ENCODE results near the gene ECM1. TPM values are rescaled to one million over a fixed set of nuclear protein-coding genes. Genes with fewer than 3 reads are reported as not detected.

The ECM1 gene
- total RNA-seq, 1 experiment from 2014 or later = 10.3 TPM

- no peak for TF ChIP-seq EZH2 (IDR thresholded peaks at IDR 0.05; ENCODE audit: low read depth)
- TF ChIP-seq CTCF (conservative IDR thresholded peaks at IDR 0.05) = no peak
- POLR2A ChIA-PET (ENCODE audit: unreplicated experiment) = interaction anchor here (0.7 kb wide), 2 partner anchors 276 to 653 kb away, joined by 7 to 8 read pairs; no protein-coding TSS in a partner anchor
- intact Hi-C loops (cut with micrococcal nuclease; ENCODE audit: unreplicated experiment) = no loop called here
- no peaks in the 10 kb centered on the region for H3K9me2 ChIP-seq (ENCODE audit: insufficient read depth)
- peaks cover 3% of the 10 kb centered on the region; the same call in 1 of the 2 replicates for H3K4me1 ChIP-seq (replicated peaks; ENCODE audit: insufficient read depth)
- no peaks in the 10 kb centered on the region for H3K27me3 ChIP-seq (ENCODE audit: insufficient read depth, low read depth)
- H2AFZ ChIP-seq = no peak overlapping the region
- H3K4me3 ChIP-seq = no peak overlapping the region
- no TSS peak for BruUV-seq (replicated peaks)
- CTCF ChIA-PET = no interaction called here
- peaks cover 11% of the 10 kb centered on the region; the same call in 1 of the 2 replicates for H3K36me3 ChIP-seq (ENCODE audit: low read depth)
- no peaks in the 10 kb centered on the region for H3K79me2 ChIP-seq (ENCODE audit: low read depth)
- no peaks in the 10 kb centered on the region for H3K9me3 ChIP-seq (ENCODE audit: insufficient read depth, low read depth)
- DNase-seq = no peak
- H4K20me1 ChIP-seq (ENCODE audit: insufficient read depth) = no peaks in the 10 kb centered on the region
- H3F3A ChIP-seq (ENCODE audit: insufficient read depth, low read depth) = peaks cover 22% of the 10 kb centered on the region
- H3K4me2 ChIP-seq = no peak overlapping the region
- H3K27ac ChIP-seq = no peak overlapping the region
Measured at GRCh38 chr1:150474869-150475268, 33.0 kb upstream of the ECM1 start.

GRCh38 chr1:150476754-150477153 is 31.2 kb upstream of the ECM1 start:
- no peaks in the 10 kb centered on the region; the same call in 1 of the 2 replicates for H3K36me3 ChIP-seq (ENCODE audit: low read depth)
- H3K27ac ChIP-seq = no peak overlapping the region
- peaks cover 3% of the 10 kb centered on the region; the same call in 1 of the 2 replicates for H3K4me1 ChIP-seq (replicated peaks; ENCODE audit: insufficient read depth)
- no peak for DNase-seq
- H3K9me3 ChIP-seq (ENCODE audit: insufficient read depth, low read depth) = no peaks in the 10 kb centered on the region
- no TSS peak for BruUV-seq (replicated peaks)
- H3K27me3 ChIP-seq (ENCODE audit: insufficient read depth, low read depth) = no peaks in the 10 kb centered on the region
- no peaks in the 10 kb centered on the region for H4K20me1 ChIP-seq (ENCODE audit: insufficient read depth)
- H3K4me3 ChIP-seq = no peak overlapping the region
- intact Hi-C loops (cut with micrococcal nuclease; ENCODE audit: unreplicated experiment) = no loop called here
- H3K79me2 ChIP-seq (ENCODE audit: low read depth) = no peaks in the 10 kb centered on the region
- peaks cover 22% of the 10 kb centered on the region for H3F3A ChIP-seq (ENCODE audit: insufficient read depth, low read depth)
- H3K9me2 ChIP-seq (ENCODE audit: insufficient read depth) = no peaks in the 10 kb centered on the region
- POLR2A ChIA-PET (ENCODE audit: unreplicated experiment) = no interaction called here
- no peak overlapping the region for H2AFZ ChIP-seq
- TF ChIP-seq CTCF (conservative IDR thresholded peaks at IDR 0.05) = no peak
- TF ChIP-seq EZH2 (IDR thresholded peaks at IDR 0.05; ENCODE audit: low read depth) = no peak
- CTCF ChIA-PET = no interaction called here
- H3K4me2 ChIP-seq = no peak overlapping the region

GRCh38 chr1:150477320-150477719 is 30.6 kb upstream of the ECM1 start:
- Histone ChIP-seq H3K9me2 (ENCODE audit: insufficient read depth) (no peaks in the 10 kb centered on the region), H3K4me3 (no peak overlapping the region), H3K36me3 (ENCODE audit: low read depth) (no peaks in the 10 kb centered on the region), H3K79me2 (ENCODE audit: low read depth) (no peaks in the 10 kb centered on the region), H3K9me3 (ENCODE audit: insufficient read depth, low read depth) (no peaks in the 10 kb centered on the region), H3K4me2 (no peak overlapping the region), H4K20me1 (ENCODE audit: insufficient read depth) (no peaks in the 10 kb centered on the region), H3K27ac (no peak overlapping the region), H3K27me3 (ENCODE audit: insufficient read depth, low read depth) (no peaks in the 10 kb centered on the region), H2AFZ (no peak overlapping the region), H3K4me1 (replicated peaks; ENCODE audit: insufficient read depth) (peaks cover 3% of the 10 kb centered on the region; the same call in 1 of the 2 replicates), H3F3A (ENCODE audit: insufficient read depth, low read depth) (peaks cover 22% of the 10 kb centered on the region)
- TF ChIP-seq CTCF (conservative IDR thresholded peaks at IDR 0.05) = no peak
- no peak for TF ChIP-seq EZH2 (IDR thresholded peaks at IDR 0.05; ENCODE audit: low read depth)
- DNase-seq = no peak
- BruUV-seq (replicated peaks) = no TSS peak
- ChIA-PET POLR2A (ENCODE audit: unreplicated experiment) (no interaction called here), CTCF (no interaction called here)
- intact Hi-C loops (cut with micrococcal nuclease; ENCODE audit: unreplicated experiment) = no loop called here
